Epithelial cell of prostate (primary cell): Measurements from ENCODE around the gene AGER.
"Not testable (repeated sequence)": the region's sequence is repeated elsewhere in the genome, so short reads cannot be mapped to it uniquely, and the experiment has no call there.

ENCODE experiments used
- DNase-seq: peaks from one replicate; pipeline ENCODE4 v3.0.0-alpha.2; 2011; ENCODE audit warnings: low read depth, low spot score
- H3K27ac ChIP-seq: fragments of 450-650 bp; 2 replicates; pipeline ENCODE4 v1.5.1; 2017; ENCODE audit warnings: mild to moderate bottlenecking

Gene AGER

DNA sequence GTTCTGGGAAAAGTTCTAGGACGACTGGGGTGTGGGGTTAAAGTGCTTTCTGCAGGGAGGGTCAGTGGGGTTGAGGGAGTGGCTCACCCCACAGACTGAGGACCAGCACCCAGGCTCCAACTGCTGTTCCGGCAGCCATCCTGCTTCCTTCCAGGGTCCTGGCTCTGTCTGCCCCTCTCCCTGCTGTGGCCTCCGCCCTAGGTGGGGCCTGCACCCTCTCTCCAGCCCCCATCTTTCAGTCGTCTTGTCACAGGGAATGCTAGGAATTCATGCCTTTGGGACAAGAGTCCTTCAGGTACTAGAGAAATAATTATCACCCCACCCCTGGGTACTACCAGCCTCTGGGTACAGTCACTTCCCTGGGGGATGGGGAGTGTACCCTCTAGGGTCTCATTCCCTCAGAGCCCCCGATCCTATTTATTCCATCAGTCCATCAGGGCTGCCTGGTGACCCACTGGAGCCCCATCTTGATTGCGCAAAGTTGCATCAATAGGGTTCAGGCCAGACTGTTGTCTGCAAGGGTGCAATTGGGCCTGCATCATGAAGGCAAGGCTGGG is at the start of gene AGER:
AGER (minus strand) TSS at position 170 of the 557 bp plus-strand sequence; CDS start at position 139, 31 bp downstream.
- H3K27ac ChIP-seq: no peak within 1 kb of the TSS
- DNase-seq: no peak

GRCh38 chr6:32226434-32226833 is 42.4 kb upstream of the AGER start:
- H3K27ac ChIP-seq: no peak overlapping the region
- DNase-seq: no peak

- no peak for DNase-seq
- no peak overlapping the region for H3K27ac ChIP-seq
These were observed 40.6 kb upstream of the AGER start for GRCh38 chr6:32224696-32225095.

DNA sequence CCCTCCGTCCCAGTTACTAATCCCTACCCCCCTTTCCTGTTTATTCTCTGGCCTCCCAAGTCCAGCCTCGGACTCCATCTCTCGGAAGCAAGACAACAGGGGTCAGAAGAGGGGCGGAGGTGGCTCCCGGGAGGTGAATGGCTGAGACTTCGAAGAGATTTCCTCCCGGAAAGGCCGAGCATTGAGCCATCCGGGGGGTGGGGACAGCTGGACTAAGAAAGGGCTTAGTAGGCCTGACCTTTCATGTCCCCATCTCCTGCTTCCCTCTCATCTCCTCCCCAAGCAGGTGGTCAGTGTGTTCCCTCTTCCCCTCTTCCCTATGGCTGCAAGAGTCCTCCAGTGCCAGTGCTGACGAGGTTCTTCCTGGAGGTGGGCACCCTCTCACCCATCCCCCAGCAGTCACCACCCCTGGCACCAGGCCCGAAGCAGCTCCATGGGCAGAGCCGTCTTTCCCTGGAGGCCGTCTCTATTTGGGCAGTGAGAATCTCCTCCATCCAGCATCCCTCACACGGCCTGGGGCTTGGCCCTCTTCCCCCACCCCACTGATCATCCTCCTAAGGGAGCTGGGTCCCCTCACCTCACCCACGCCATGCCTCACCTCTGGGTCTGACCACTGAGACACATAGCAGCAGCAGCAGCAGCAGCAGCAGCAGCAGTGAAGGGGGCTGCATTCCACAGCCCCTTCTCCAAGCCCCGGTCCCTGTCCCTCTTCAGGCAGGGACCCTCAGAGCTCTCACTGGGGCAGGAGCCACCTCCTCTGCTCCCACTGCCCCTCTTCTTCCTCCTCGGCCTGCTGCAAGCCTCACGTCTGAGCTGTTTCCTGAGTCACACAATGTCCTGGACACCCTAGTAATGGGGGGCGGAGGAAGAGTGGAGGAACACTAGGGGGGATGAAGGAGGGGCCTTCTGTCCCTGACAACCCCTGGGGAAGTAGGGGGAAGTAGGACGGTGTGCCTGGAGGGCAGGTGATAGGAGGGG is 39.5 kb upstream of the AGER start, which contains the start of gene NOTCH4:
NOTCH4 (minus strand) TSS at position 810 of the 978 bp plus-strand sequence; CDS start at position 671, 139 bp downstream.
- no peak within 1 kb of the TSS for H3K27ac ChIP-seq

GRCh38 chr6:32222333-32223230 is 38.5 kb upstream of the AGER start:
- DNase-seq: no peak
- H3K27ac ChIP-seq: no peak overlapping the region

More for the DNA sequence above, 39.5 kb upstream of the AGER start, which contains the start of gene NOTCH4:
- no peak for DNase-seq

- no peak for DNase-seq
- no peak overlapping the region for H3K27ac ChIP-seq
These were observed 36.0 kb upstream of the AGER start for GRCh38 chr6:32220021-32220420.

- no peak for DNase-seq
- no peak overlapping the region for H3K27ac ChIP-seq
These were observed 34.1 kb upstream of the AGER start for GRCh38 chr6:32218167-32218566.

DNA sequence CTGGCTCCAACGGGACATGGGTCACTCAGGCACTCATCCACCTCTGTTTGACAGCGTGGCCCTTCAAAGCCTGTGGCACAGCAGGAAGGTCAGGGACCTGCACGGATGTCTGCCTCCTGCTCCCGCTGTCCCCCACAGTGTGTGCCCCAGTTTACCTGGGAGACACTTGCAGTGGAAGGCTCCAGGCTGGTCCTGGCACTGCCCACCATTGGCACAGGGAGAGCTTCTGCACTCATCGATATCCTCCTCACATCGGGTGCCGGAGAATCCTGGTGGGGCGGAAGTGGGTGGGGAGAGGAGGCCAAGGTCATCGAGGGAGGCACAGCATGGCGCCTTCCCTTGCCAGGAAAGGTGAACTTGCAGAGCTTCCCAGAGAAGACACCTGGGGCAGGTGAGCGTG is 32.9 kb upstream of the AGER start:
- no peak overlapping the region for H3K27ac ChIP-seq
- no peak for DNase-seq

DNA sequence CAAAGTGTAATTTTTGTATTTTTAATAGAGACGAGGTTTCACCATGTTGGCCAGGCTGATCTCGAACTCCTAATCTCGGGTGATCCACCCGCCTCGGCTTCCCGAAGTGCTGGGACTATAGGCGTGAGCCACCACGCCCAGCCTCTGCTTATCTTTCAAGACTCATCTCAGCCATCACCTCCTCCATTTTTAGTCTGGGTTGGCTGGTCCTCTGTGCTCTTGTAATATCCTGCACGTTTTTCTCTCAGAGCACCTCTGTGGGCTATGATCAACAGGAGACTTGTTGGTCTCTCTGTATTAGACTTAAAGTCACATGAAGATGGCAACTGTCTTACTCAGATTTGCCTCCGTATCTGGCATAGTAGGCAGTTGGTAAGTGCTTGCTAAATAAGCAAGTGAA is 32.2 kb upstream of the AGER start:
- DNase-seq: no peak
- H3K27ac ChIP-seq: no peak overlapping the region

GRCh38 chr6:32215617-32216016 is 31.6 kb upstream of the AGER start:
- H3K27ac ChIP-seq: no peak overlapping the region
- no peak for DNase-seq

- H3K27ac ChIP-seq: no peak overlapping the region
- no peak for DNase-seq
These were observed 30.1 kb upstream of the AGER start for GRCh38 chr6:32214126-32214525.

- DNase-seq: no peak
- H3K27ac ChIP-seq: no peak overlapping the region
These were observed 29.6 kb upstream of the AGER start for GRCh38 chr6:32213649-32214048.

DNA sequence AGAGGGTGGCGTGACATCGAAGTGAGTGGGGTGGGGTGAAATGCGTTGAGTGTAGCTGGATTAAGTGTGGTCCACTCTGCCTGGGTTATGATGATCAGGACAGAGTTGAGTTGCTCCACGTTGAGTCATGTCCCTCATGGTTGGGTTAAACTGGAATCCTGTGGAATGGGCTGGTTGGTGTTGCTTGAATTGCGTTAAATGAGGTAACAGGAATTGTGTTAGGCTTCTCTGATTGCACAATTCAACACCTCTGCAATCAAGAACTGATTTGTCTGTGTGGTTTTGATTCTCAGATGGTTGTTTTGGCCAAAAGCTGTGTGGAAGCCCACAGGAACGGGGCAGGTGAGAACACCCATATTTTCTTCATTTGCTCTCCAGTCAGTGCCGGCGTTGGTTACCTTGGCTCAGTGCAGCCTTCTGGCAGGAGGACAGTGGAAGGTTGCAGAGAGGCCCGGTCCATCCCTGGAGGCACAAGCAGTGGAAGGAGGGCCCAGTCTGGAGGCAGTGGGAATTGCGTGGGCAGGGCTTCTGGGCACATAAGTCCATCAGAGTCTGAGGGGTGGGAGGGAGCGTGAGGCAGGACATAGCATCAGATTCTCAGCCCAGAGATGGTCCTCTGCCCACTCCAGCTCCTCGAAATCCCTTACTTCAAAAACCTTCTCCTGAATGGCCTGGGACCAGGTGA is 28.2 kb upstream of the AGER start:
- no peak overlapping the region for H3K27ac ChIP-seq
- DNase-seq: no peak

GRCh38 chr6:32211432-32211831 is 27.4 kb upstream of the AGER start:
- not testable (repeated sequence) for H3K27ac ChIP-seq, DNase-seq

DNA sequence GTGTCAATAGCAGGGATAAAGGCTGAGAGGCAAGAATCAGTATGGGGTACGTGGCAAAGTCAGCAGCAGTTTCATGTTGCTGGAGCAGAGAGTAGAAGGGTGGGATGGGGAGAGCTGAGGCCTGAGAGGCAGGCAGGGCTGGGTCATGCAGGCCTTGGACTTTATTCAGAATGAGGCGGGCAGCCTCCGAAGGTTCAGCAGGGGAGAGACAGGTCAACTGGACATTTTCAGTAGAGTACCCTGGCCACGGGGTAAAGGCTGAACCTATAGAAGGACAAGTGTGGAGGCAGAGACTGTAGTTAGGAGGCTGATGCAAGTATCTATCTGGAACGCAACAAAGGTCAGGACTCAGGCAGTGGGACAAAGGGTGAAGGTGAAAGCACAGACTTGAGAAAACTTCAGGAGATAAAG is 26.1 kb upstream of the AGER start:
- DNase-seq: no peak
- no peak overlapping the region for H3K27ac ChIP-seq

GRCh38 chr6:32208996-32209395 is 24.9 kb upstream of the AGER start:
- no peak for DNase-seq
- no peak overlapping the region for H3K27ac ChIP-seq

- H3K27ac ChIP-seq: no peak overlapping the region
- DNase-seq: no peak
These were observed 20.2 kb upstream of the AGER start for GRCh38 chr6:32204268-32204715.

GRCh38 chr6:32203426-32204267 is 19.6 kb upstream of the AGER start:
- H3K27ac ChIP-seq: no peak overlapping the region
- DNase-seq: no peak

DNA sequence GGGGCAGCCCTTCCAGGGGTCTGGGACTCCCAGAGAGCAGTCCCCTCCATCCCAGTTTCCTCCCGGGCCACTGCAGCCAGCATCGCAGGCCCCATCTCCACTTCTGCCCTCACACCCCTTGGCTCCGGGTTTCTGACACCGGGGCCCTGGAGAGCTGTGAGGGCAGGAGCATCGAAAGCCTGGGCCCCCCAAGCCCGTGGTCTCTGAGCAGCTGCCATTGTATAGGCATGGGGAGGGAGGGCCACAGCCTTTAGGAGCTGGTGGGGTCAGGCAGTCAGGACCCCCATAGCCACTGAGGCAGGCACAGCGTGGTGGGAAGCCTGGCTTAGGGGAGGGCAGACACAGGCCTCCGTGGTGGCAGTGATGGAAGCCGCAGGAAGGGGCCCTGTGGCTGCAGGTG is 18.1 kb upstream of the AGER start:
- DNase-seq: no peak
- no peak overlapping the region for H3K27ac ChIP-seq
